ENCODE results near the gene TRIM29. TPM values are rescaled to one million over a fixed set of nuclear protein-coding genes. Genes with fewer than 3 reads are reported as not detected.

Gene TRIM29
- total and polyA plus RNA-seq, 9 of the 15 experiments (the other 6 are each of a cell fraction or from before 2014, with no cell fraction given) = 0.08 to 1.4 (median 0.42) TPM; not detected in 2

DNA sequence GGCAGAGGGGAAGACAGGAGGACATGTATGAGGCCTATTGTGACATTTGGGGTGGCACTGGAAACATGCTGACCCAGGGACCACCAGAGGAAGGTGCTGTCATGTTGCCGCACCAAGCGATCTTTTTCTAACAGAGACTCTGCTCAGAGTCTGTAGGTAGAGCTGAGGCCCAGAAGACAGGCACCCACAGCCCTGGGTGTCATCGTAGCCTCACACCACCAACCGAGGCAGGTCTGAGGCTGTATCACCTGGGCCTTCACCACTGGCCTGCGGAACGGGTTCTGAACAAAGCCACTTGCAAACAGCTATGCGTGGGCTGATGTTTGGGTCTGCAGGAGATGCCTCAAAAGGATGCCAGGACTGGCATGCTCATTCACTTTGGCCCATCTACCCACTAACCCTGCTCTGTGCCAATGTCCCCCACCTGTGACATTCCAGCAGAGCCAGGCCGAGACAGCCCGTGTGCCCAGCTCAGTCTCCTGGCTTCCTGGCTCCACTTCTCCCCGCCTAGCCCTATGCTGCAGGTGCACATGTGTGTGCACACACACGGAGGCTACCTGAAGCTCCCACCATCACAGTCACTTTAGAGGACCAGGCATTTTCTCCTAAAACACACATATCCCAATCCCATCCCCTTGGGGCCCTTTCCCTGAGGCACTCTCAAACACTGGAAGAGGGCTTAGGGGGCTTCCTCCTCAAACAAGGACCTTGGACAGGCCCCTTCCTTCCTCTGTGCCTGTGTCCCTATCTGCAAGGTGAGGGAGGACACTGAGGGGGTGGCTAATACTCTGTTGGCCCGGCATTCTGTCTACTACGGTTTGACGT, 3.6 kb downstream of the TRIM29 start:
- ATAC-seq (peak; percentile 18; the same call in 1 of the 3 replicates), FAIRE-seq (no peak), DNase-seq (ENCODE audit: extremely low read depth in 1 of 4, low spot score in 3 of 4) (no peak)
- Histone ChIP-seq H3K79me2 (ENCODE audit: control insufficient read depth, insufficient read depth, low read length) (no peaks in the 10 kb centered on the region), H3K4me3 (no peak overlapping the region), H3K4me1 (replicated peaks in 1 of 2; ENCODE audit: control insufficient read depth in 2 of 2, insufficient read depth in 2 of 2, low read length in 2 of 2) (peaks cover 0 to 8% of the 10 kb centered on the region in 2 experiments; a peak in 2 of 5 replicates), H4K20me1 (replicated peaks; ENCODE audit: control insufficient read depth, insufficient read depth, low read length) (peaks cover 20% of the 10 kb centered on the region), H3K9me3 (replicated peaks; ENCODE audit: control insufficient read depth, insufficient read depth, low read depth, low read length) (no peaks in the 10 kb centered on the region), H3K27me3 (ENCODE audit: control insufficient read depth in 2 of 2, insufficient read depth in 2 of 2, low read length in 2 of 2) (peaks cover 27 to 86% of the 10 kb centered on the region in 2 experiments), H3K9me1 (ENCODE audit: control insufficient read depth, insufficient read depth, low read length) (peaks cover 5% of the 10 kb centered on the region), H3K36me3 (ENCODE audit: control insufficient read depth, insufficient read depth, low read length) (no peaks in the 10 kb centered on the region), H3K27ac (ENCODE audit: extremely low read depth, low read depth, low read length) (no peak overlapping the region), H3K9ac (ENCODE audit: insufficient read depth in 1 of 2, low read depth in 2 of 2, low read length in 2 of 2) (no peak overlapping the region), H2AFZ (ENCODE audit: low read depth, low read length) (no peak overlapping the region), H3K4me2 (ENCODE audit: insufficient read depth, low read length) (no peak overlapping the region)
- ChIA-PET POLR2A (no interaction called here), CTCF (ENCODE audit: low intra/inter-chr PET ratio) (no interaction called here)
- under 1% methylated on average over 14 of the region's 14 CpGs for WGBS (ENCODE audit: insufficient coverage, low coverage, missing lambda C conversion rate)
- in situ Hi-C loops (cut with MboI) = no loop called here
- intact Hi-C loops (cut with micrococcal nuclease) = no loop called here
- no TSS peak for BruUV-seq (replicated peaks)
- no peak for TF ChIP-seq DPF2 (IDR thresholded peaks at IDR 0.05)
- no peak for TF ChIP-seq ZNF133 (CRISPR knock-in tag; IDR thresholded peaks at IDR 0.05)
- TF ChIP-seq ZNF592 (IDR thresholded peaks at IDR 0.05) = no peak
- TF ChIP-seq HES1 (IDR thresholded peaks at IDR 0.05; ENCODE audit: low read depth) = no peak
- TF ChIP-seq, protein P1, sequence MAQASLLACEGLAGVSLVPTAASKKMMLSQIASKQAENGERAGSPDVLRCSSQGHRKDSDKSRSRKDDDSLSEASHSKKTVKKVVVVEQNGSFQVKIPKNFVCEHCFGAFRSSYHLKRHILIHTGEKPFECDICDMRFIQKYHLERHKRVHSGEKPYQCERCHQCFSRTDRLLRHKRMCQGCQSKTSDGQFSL (CRISPR knock-in tag; IDR thresholded peaks at IDR 0.05) = no peak
- TF ChIP-seq, protein P1 (tag; IDR thresholded peaks at IDR 0.05) = no peak
- TF ChIP-seq, protein P2, sequence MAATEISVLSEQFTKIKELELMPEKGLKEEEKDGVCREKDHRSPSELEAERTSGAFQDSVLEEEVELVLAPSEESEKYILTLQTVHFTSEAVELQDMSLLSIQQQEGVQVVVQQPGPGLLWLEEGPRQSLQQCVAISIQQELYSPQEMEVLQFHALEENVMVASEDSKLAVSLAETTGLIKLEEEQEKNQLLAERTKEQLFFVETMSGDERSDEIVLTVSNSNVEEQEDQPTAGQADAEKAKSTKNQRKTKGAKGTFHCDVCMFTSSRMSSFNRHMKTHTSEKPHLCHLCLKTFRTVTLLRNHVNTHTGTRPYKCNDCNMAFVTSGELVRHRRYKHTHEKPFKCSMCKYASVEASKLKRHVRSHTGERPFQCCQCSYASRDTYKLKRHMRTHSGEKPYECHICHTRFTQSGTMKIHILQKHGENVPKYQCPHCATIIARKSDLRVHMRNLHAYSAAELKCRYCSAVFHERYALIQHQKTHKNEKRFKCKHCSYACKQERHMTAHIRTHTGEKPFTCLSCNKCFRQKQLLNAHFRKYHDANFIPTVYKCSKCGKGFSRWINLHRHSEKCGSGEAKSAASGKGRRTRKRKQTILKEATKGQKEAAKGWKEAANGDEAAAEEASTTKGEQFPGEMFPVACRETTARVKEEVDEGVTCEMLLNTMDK (IDR thresholded peaks at IDR 0.05; ENCODE audit: borderline replicate concordance, insufficient read depth, low read depth, low read length, poor library complexity, severe bottlenecking) = no peak
- no peak for TF ChIP-seq RUNX1 (IDR thresholded peaks at IDR 0.05; ENCODE audit: low read depth)
- no peak for TF ChIP-seq RFX1 (IDR thresholded peaks at IDR 0.05)
- TF ChIP-seq BDP1 (IDR thresholded peaks at IDR 0.05; ENCODE audit: insufficient read depth, insufficient read length) = no peak
